HL-60 (cell line): Measurements from ENCODE around the gene ZNF202.

Experiments used
- GABPA ChIP-seq: IDR thresholded peaks from 2 replicates; pipeline ENCODE4 v1.6.1; 2012; ENCODE audit warnings: low read depth
- POLR2AphosphoS5 ChIP-seq: IDR thresholded peaks from 2 replicates; pipeline ENCODE4 v1.6.1; 2012; ENCODE audit warnings: low read depth
- TF ChIP-seq, protein P1 (sequence below): IDR thresholded peaks from one replicate; pipeline ENCODE4 v1.5.1; 2011; ENCODE audit warnings: low read length, control low read depth, inconsistent platforms; ENCODE audit not compliant: insufficient read depth

DNA sequence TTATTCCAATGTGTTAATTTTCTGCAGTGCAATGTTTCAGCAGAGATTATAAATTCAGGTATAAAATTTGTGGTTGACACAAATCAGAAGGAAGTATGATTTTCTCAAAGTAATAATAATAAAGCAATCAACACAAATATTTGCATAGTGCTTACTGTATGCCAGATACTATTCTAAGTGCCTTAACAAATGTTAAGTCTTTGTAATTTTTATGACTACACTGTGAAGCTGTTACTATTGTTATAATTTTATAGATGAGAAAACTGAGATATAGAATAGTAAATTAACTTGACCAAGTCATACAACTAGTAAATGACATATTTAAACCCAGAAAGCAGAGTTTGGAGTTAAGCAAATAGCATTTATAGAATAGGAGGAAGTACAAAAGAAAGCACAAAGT, 29.3 kb upstream of the ZNF202 start:
- TF ChIP-seq, protein P1, sequence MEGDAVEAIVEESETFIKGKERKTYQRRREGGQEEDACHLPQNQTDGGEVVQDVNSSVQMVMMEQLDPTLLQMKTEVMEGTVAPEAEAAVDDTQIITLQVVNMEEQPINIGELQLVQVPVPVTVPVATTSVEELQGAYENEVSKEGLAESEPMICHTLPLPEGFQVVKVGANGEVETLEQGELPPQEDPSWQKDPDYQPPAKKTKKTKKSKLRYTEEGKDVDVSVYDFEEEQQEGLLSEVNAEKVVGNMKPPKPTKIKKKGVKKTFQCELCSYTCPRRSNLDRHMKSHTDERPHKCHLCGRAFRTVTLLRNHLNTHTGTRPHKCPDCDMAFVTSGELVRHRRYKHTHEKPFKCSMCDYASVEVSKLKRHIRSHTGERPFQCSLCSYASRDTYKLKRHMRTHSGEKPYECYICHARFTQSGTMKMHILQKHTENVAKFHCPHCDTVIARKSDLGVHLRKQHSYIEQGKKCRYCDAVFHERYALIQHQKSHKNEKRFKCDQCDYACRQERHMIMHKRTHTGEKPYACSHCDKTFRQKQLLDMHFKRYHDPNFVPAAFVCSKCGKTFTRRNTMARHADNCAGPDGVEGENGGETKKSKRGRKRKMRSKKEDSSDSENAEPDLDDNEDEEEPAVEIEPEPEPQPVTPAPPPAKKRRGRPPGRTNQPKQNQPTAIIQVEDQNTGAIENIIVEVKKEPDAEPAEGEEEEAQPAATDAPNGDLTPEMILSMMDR, result no peak
- TF ChIP-seq POLR2AphosphoS5, result no peak
- no peak for TF ChIP-seq GABPA
